A204.1 (cell line): ENCODE measurements around the gene SCAF4.

Experiments
- FAIRE-seq: peaks from 2 replicates; lab custom pipeline; 2012; peaks lifted over from hg19 to GRCh38; lab: Jason Lieb, UNC

Gene SCAF4

GRCh38 chr21:31735511-31735992 lies 3.6 kb upstream of the SCAF4 start:
- no peak for FAIRE-seq

- no peak for FAIRE-seq
These were observed 1.7 kb upstream of the SCAF4 start for GRCh38 chr21:31733551-31734149.

- no peak for FAIRE-seq
These were observed 956 bp upstream of the SCAF4 start for GRCh38 chr21:31732597-31733550.

GRCh38 chr21:31731056-31731856 lies 662 bp downstream of the SCAF4 start:
- no peak for FAIRE-seq

- no peak for FAIRE-seq
These were observed 1.2 kb downstream of the SCAF4 start for GRCh38 chr21:31730712-31731055.

GRCh38 chr21:31729622-31730343 lies 2.1 kb downstream of the SCAF4 start:
- FAIRE-seq: no peak

GRCh38 chr21:31728952-31729351 lies 3.0 kb downstream of the SCAF4 start:
- no peak for FAIRE-seq

- no peak for FAIRE-seq
These were observed 3.7 kb downstream of the SCAF4 start for GRCh38 chr21:31728191-31728590.

GRCh38 chr21:31727181-31727580 lies 4.7 kb downstream of the SCAF4 start:
- FAIRE-seq: no peak

GRCh38 chr21:31726407-31726806 lies 5.5 kb downstream of the SCAF4 start:
- no peak for FAIRE-seq

GRCh38 chr21:31725202-31725839 lies 6.6 kb downstream of the SCAF4 start:
- no peak for FAIRE-seq

GRCh38 chr21:31724552-31724951 lies 7.4 kb downstream of the SCAF4 start:
- FAIRE-seq: no peak

GRCh38 chr21:31721381-31721780 lies 10.5 kb downstream of the SCAF4 start:
- FAIRE-seq: no peak

GRCh38 chr21:31720739-31721138 lies 11.2 kb downstream of the SCAF4 start:
- FAIRE-seq: no peak

GRCh38 chr21:31720330-31720729 lies 11.6 kb downstream of the SCAF4 start:
- FAIRE-seq: no peak

GRCh38 chr21:31716106-31716505 lies 15.8 kb downstream of the SCAF4 start:
- no peak for FAIRE-seq

GRCh38 chr21:31714741-31715365 lies 17.1 kb downstream of the SCAF4 start:
- no peak for FAIRE-seq

GRCh38 chr21:31713973-31714740 lies 17.8 kb downstream of the SCAF4 start:
- no peak for FAIRE-seq

GRCh38 chr21:31713115-31713514 lies 18.8 kb downstream of the SCAF4 start:
- FAIRE-seq: no peak

GRCh38 chr21:31711745-31712285 lies 20.1 kb downstream of the SCAF4 start:
- FAIRE-seq: no peak
